ENCODE data around the gene FBN3. TPM values are rescaled to one million over a fixed set of nuclear protein-coding genes. Genes with fewer than 3 reads are reported as not detected.

Gene FBN3
- polyA plus RNA-seq, 1 of the 3 experiments (the other 2 are of a cell fraction): not detected

DNA sequence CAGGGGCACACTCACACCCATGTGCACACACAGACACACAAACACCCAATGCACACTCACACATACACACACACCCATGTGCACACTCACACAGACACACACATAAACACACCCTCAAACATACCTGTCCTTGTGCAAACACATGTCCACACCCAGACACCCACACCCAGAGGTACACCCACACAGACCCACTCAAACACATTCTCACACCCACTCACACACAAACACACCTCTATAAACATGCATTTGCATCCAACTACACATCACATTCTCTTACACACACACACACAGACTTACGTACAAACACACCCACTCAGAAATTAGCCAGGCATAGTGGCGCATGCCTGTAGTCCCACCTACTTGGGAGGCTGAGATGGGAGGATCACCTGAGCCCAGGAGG, 31.4 kb downstream of the FBN3 start:
- H3K27me3 ChIP-seq (ENCODE audit: insufficient read depth): no peaks in the 10 kb centered on the region
- TF ChIP-seq EZH2phosphoT487 (IDR thresholded peaks at IDR 0.05; ENCODE audit: borderline replicate concordance, low read depth) (no peak), RAD21 (IDR thresholded peaks at IDR 0.05; ENCODE audit: low read length) (no peak)
- H3K36me3 ChIP-seq (replicated peaks in 1 of 2; ENCODE audit: control insufficient read depth in 1 of 2, insufficient read depth in 2 of 2, low read length in 1 of 2): no peaks in the 10 kb centered on the region
- no peak overlapping the region for H3K4me3 ChIP-seq (ENCODE audit: low read depth in 2 of 2, low read length in 1 of 2)
- no peak overlapping the region for H3K4me2 ChIP-seq
- no peaks in the 10 kb centered on the region for H3K9me2 ChIP-seq
- no peak overlapping the region for H3K9ac ChIP-seq
- H3K9me3 ChIP-seq: no peaks in the 10 kb centered on the region
- WGBS (ENCODE audit: low lambda C conversion rate): 85% methylated on average over 2 of the region's 2 CpGs
- CTCF ChIA-PET: no interaction called here
- no peaks in the 10 kb centered on the region for H3K4me1 ChIP-seq (ENCODE audit: control insufficient read depth in 1 of 2, insufficient read depth in 2 of 2, low read depth in 1 of 2, low read length in 1 of 2)
- H4K20me1 ChIP-seq (ENCODE audit: insufficient read depth): no peaks in the 10 kb centered on the region
- no peak overlapping the region for H2AFZ ChIP-seq (ENCODE audit: low read depth)
- H3F3A ChIP-seq (replicated peaks; ENCODE audit: insufficient read depth): no peaks in the 10 kb centered on the region
- DNase-seq: no peak
- H3K79me2 ChIP-seq (ENCODE audit: insufficient read depth): no peaks in the 10 kb centered on the region
- H3K27ac ChIP-seq (ENCODE audit: low read depth in 2 of 2, low read length in 1 of 2): no peak overlapping the region
- POLR2A ChIA-PET: no interaction called here

DNA sequence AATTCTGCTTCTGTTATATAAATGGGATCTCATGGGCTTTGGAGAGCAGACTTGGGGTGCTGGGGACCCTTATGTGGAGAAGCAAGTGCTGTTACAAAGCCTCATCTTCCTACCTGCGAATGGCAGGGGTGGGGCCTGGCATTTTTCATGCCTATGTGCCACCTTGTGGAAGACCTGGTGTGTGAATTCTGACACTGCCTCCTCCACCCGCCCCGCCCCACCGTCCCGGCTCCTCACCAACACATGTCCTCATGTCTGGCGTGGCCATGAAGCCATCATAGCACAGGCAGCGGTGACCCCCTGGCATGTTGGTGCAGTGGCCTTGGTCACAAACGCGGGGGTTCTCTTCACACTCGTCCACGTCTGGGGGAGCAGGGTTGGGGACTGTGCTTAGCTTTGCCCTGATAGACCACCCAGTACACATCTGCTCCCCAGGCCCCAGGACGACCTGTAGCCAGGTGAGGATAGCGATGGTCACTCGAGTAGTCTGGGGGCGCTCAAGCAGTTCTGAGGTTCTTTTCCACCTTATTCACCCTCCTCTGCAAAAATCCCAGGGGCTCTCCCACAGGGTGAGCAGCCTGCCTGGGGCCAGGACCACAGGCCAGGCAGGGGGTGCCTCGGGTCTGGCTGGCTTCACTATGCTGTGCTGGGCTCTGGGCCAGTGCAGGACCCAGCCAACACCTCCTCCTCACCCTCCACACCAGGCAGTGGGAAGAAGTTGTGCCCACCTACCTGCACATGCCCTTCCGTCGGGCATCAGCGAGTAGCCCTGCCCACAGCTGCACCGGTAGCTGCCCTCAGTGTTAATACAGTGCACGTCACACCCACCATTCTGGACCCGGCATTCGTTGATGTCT, 32.7 kb downstream of the FBN3 start:
- no peak overlapping the region for H2AFZ ChIP-seq (ENCODE audit: low read depth)
- H3K4me2 ChIP-seq: no peak overlapping the region
- no peaks in the 10 kb centered on the region for H3K27me3 ChIP-seq (ENCODE audit: insufficient read depth)
- ChIA-PET CTCF (no interaction called here), POLR2A (no interaction called here)
- no peak overlapping the region for H3K4me3 ChIP-seq (ENCODE audit: low read depth in 2 of 2, low read length in 1 of 2)
- H4K20me1 ChIP-seq (ENCODE audit: insufficient read depth): no peaks in the 10 kb centered on the region
- DNase-seq: no peak
- no peaks in the 10 kb centered on the region for H3K9me3 ChIP-seq
- no peaks in the 10 kb centered on the region for H3K4me1 ChIP-seq (ENCODE audit: control insufficient read depth in 1 of 2, insufficient read depth in 2 of 2, low read depth in 1 of 2, low read length in 1 of 2)
- WGBS (ENCODE audit: low lambda C conversion rate): 64% methylated on average over 20 of the region's 23 CpGs
- no peaks in the 10 kb centered on the region for H3K36me3 ChIP-seq (replicated peaks in 1 of 2; ENCODE audit: control insufficient read depth in 1 of 2, insufficient read depth in 2 of 2, low read length in 1 of 2)
- H3K27ac ChIP-seq (ENCODE audit: low read depth in 2 of 2, low read length in 1 of 2): no peak overlapping the region
- no peaks in the 10 kb centered on the region for H3K79me2 ChIP-seq (ENCODE audit: insufficient read depth)
- H3F3A ChIP-seq (replicated peaks; ENCODE audit: insufficient read depth): no peaks in the 10 kb centered on the region
- no peak overlapping the region for H3K9ac ChIP-seq
- no peaks in the 10 kb centered on the region for H3K9me2 ChIP-seq
- TF ChIP-seq GATA2 (CRISPR knock-in tag; IDR thresholded peaks at IDR 0.05) (no peak), REST (IDR thresholded peaks at IDR 0.05; ENCODE audit: low read depth, low read length) (no peak), EZH2phosphoT487 (IDR thresholded peaks at IDR 0.05; ENCODE audit: borderline replicate concordance, low read depth) (no peak), GABPA (IDR thresholded peaks at IDR 0.05; ENCODE audit: low read depth) (no peak), JUND (IDR thresholded peaks at IDR 0.05) (no peak), RCOR1 (IDR thresholded peaks at IDR 0.05; ENCODE audit: low read length) (no peak), SIN3A (IDR thresholded peaks at IDR 0.05; ENCODE audit: borderline replicate concordance, low read depth, low read length) (no peak), NRF1 (IDR thresholded peaks at IDR 0.05; ENCODE audit: low read depth, low read length) (no peak), YY1 (IDR thresholded peaks at IDR 0.05; ENCODE audit: low read depth) (no peak), NFIC (IDR thresholded peaks at IDR 0.05; ENCODE audit: borderline replicate concordance) (no peak), FOXJ3 (CRISPR knock-in tag; IDR thresholded peaks at IDR 0.05) (no peak)
- TF ChIP-seq, protein P1, sequence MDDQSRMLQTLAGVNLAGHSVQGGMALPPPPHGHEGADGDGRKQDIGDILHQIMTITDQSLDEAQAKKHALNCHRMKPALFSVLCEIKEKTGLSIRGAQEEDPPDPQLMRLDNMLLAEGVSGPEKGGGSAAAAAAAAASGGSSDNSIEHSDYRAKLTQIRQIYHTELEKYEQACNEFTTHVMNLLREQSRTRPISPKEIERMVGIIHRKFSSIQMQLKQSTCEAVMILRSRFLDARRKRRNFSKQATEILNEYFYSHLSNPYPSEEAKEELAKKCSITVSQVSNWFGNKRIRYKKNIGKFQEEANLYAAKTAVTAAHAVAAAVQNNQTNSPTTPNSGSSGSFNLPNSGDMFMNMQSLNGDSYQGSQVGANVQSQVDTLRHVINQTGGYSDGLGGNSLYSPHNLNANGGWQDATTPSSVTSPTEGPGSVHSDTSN (IDR thresholded peaks at IDR 0.05): no peak
- TF ChIP-seq, protein P2, sequence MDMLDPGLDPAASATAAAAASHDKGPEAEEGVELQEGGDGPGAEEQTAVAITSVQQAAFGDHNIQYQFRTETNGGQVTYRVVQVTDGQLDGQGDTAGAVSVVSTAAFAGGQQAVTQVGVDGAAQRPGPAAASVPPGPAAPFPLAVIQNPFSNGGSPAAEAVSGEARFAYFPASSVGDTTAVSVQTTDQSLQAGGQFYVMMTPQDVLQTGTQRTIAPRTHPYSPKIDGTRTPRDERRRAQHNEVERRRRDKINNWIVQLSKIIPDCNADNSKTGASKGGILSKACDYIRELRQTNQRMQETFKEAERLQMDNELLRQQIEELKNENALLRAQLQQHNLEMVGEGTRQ (IDR thresholded peaks at IDR 0.05; ENCODE audit: borderline replicate concordance, low read depth, low read length): no peak
- TF ChIP-seq, protein P3, sequence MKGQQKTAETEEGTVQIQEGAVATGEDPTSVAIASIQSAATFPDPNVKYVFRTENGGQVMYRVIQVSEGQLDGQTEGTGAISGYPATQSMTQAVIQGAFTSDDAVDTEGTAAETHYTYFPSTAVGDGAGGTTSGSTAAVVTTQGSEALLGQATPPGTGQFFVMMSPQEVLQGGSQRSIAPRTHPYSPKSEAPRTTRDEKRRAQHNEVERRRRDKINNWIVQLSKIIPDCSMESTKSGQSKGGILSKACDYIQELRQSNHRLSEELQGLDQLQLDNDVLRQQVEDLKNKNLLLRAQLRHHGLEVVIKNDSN (IDR thresholded peaks at IDR 0.05; ENCODE audit: borderline replicate concordance, low read depth): no peak
- TF ChIP-seq, protein P4, sequence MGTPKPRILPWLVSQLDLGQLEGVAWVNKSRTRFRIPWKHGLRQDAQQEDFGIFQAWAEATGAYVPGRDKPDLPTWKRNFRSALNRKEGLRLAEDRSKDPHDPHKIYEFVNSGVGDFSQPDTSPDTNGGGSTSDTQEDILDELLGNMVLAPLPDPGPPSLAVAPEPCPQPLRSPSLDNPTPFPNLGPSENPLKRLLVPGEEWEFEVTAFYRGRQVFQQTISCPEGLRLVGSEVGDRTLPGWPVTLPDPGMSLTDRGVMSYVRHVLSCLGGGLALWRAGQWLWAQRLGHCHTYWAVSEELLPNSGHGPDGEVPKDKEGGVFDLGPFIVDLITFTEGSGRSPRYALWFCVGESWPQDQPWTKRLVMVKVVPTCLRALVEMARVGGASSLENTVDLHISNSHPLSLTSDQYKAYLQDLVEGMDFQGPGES (IDR thresholded peaks at IDR 0.05; ENCODE audit: low read depth, low read length): no peak
- TF ChIP-seq, protein P5, sequence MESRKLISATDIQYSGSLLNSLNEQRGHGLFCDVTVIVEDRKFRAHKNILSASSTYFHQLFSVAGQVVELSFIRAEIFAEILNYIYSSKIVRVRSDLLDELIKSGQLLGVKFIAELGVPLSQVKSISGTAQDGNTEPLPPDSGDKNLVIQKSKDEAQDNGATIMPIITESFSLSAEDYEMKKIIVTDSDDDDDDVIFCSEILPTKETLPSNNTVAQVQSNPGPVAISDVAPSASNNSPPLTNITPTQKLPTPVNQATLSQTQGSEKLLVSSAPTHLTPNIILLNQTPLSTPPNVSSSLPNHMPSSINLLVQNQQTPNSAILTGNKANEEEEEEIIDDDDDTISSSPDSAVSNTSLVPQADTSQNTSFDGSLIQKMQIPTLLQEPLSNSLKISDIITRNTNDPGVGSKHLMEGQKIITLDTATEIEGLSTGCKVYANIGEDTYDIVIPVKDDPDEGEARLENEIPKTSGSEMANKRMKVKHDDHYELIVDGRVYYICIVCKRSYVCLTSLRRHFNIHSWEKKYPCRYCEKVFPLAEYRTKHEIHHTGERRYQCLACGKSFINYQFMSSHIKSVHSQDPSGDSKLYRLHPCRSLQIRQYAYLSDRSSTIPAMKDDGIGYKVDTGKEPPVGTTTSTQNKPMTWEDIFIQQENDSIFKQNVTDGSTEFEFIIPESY (IDR thresholded peaks at IDR 0.05; ENCODE audit: borderline replicate concordance, low read depth): no peak
